Panc1 (cell line): ENCODE measurements around the gene GAL3ST1. TPM values are rescaled to one million over a fixed set of nuclear protein-coding genes. Genes with fewer than 3 reads are reported as not detected.
A peak's percentile ranks its signal among the peaks of the same experiment; 100 is the strongest.

Source experiments
- ATAC-seq: fragments of 200-7000 bp; cut with Tn5 transposase; 2 replicates; pipeline ENCODE4 v1.9.1; 2020; ENCODE audit warnings: mild to moderate bottlenecking, moderate library complexity
- BruUV-seq: library from RNA; stranded (reverse); fragments of 400-500 nt; replicated peaks from 2 replicates; lab custom pipeline; 2021; lab: Mats Ljungman, UMichigan
- CTCF ChIA-PET: fragments of 300-600 bp; sonication (Branson Sonifier 250); formaldehyde crosslinking; loops from one replicate; lab custom pipeline; 2022; ENCODE audit warnings: antibody characterized with exemption; lab: Charles Lee
- POLR2A ChIA-PET: fragments of 300-600 bp; sonication (Branson Sonifier 250); formaldehyde crosslinking; loops from one replicate; lab custom pipeline; 2022; ENCODE audit warnings: antibody characterized with exemption; lab: Charles Lee
- DNase-seq: peaks from one replicate; pipeline ENCODE4 v3.0.0-alpha.2; 2010; ENCODE audit warnings: low read depth, low spot score
- H3K27ac ChIP-seq: 2 replicates; pipeline ENCODE4 v1.5.1; 2011; ENCODE audit warnings: mild to moderate bottlenecking, low read length, inconsistent platforms
- H3K27me3 ChIP-seq: fragments of 200-500 bp; sonication (Bioruptor generic); 2 replicates; pipeline ENCODE4 v1.6.0; 2014; ENCODE audit warnings: low read length, inconsistent platforms; ENCODE audit not compliant: control insufficient read depth, insufficient read depth
- H3K36me3 ChIP-seq: fragments of 200-500 bp; sonication (Bioruptor generic); 2 replicates; pipeline ENCODE4 v1.5.1; 2014; ENCODE audit warnings: inconsistent platforms, mild to moderate bottlenecking, low read length, moderate library complexity; ENCODE audit not compliant: control insufficient read depth, insufficient read depth
- H3K4me1 ChIP-seq: 2 replicates; pipeline ENCODE4 v1.5.1; 2011; ENCODE audit warnings: inconsistent platforms, mild to moderate bottlenecking, low read length, moderate library complexity; ENCODE audit not compliant: control insufficient read depth, insufficient read depth
- H3K4me3 ChIP-seq, 2 experiments: 2 replicates each; pipeline ENCODE4 v1.5.1; 2011 to 2012; ENCODE audit warnings: low read depth in 2 of 2, low read length in 2 of 2, mild to moderate bottlenecking in 2 of 2, inconsistent platforms in 1 of 2, moderate library complexity in 1 of 2
- H3K9me3 ChIP-seq: fragments of 200-500 bp; sonication (Bioruptor generic); 2 replicates; pipeline ENCODE4 v1.5.1; 2014; ENCODE audit warnings: low read depth, mild to moderate bottlenecking, inconsistent platforms, low read length, moderate library complexity; ENCODE audit not compliant: control insufficient read depth, insufficient read depth
- CTCF ChIP-seq: fragments of 450-650 bp; IDR thresholded peaks from 2 replicates; pipeline ENCODE4 v1.5.1; 2017; ENCODE audit warnings: mild to moderate bottlenecking
- POLR2AphosphoS5 ChIP-seq: IDR thresholded peaks from 2 replicates; pipeline ENCODE4 v1.6.1; 2012; ENCODE audit warnings: mild to moderate bottlenecking, low read depth, low read length, moderate library complexity
- REST ChIP-seq, 2 experiments: IDR thresholded peaks; 2 replicates each; pipeline ENCODE4 v1.6.1; 2011 to 2012; ENCODE audit warnings: low read depth in 2 of 2, control low read depth in 1 of 2, low read length in 1 of 2, mild to moderate bottlenecking in 1 of 2, moderate library complexity in 1 of 2; ENCODE audit not compliant: insufficient read depth in 1 of 2
- SIN3A ChIP-seq: IDR thresholded peaks from 2 replicates; pipeline ENCODE4 v1.6.1; 2012; ENCODE audit warnings: low read depth, mild to moderate bottlenecking, low read length, moderate library complexity, borderline replicate concordance; ENCODE audit not compliant: insufficient read depth
- TCF7L2 ChIP-seq: IDR thresholded peaks from 2 replicates; pipeline ENCODE4 v1.6.1; 2011; ENCODE audit warnings: mild to moderate bottlenecking, low read depth, low read length, inconsistent platforms
- in situ Hi-C: cut with HindIII; loops from 2 replicates; pipeline ENCODE4 v1.10.0; 2016; ENCODE audit warnings: low sequenced_read_pairs, low pct_unique_long_range_greater_than_20kb
- intact Hi-C: fragments of 100-400 bp; cut with micrococcal nuclease; formaldehyde crosslinking; loops from one replicate; pipeline ENCODE4 v1.10.0; 2022; ENCODE audit not compliant: unreplicated experiment
- total RNA-seq: library from RNA; stranded (reverse); gene quantifications from one replicate; pipeline ENCODE4 v1.2.1, GENCODE V29; 2021; ENCODE audit not compliant: unreplicated experiment

Gene GAL3ST1
- total RNA-seq, 1 experiment from 2014 or later, result 1.1 TPM

- no TSS peak for BruUV-seq
Observed at GRCh38 chr22:30606455-30607299, 32.2 kb upstream of the GAL3ST1 start, which contains the start of gene TCN2. Gene TCN2 (plus strand): TSS chr22:30607174. CDS start chr22:30607332, 158 bp downstream.

GRCh38 chr22:30605449-30606110 lies 31.1 kb upstream of the GAL3ST1 start:
- ATAC-seq (peak; percentile 62; the same call in 1 of the 2 replicates), DNase-seq (no peak)
- ChIA-PET CTCF (interaction anchor here (0.8 kb wide), 2 partner anchors 27 to 554 kb away, joined by 3 to 7 read pairs; no protein-coding TSS in a partner anchor), POLR2A (no interaction called here)
- H3K9me3 ChIP-seq, result no peaks in the 10 kb centered on the region
- in situ Hi-C loops (no loop called here), intact Hi-C loops (no loop called here)
- no peaks in the 10 kb centered on the region for H3K27me3 ChIP-seq
- no TSS peak for BruUV-seq
- TF ChIP-seq TCF7L2 (no peak), CTCF (peak; percentile 85)
- H3K4me3 ChIP-seq, result peak overlapping the region in 1 of 2 experiments; percentile 80; a peak in 2 of 4 replicates
- no peak overlapping the region for H3K27ac ChIP-seq
- H3K36me3 ChIP-seq, result no peaks in the 10 kb centered on the region
- H3K4me1 ChIP-seq, result peaks cover 3% of the 10 kb centered on the region

More at GRCh38 chr22:30606455-30607299, 32.2 kb upstream of the GAL3ST1 start, which contains the start of gene TCN2:
- DNase-seq, result no peak
- peak; percentile 74 for ATAC-seq
- intact Hi-C loops, result no loop called here
- no peaks in the 10 kb centered on the region for H3K27me3 ChIP-seq
- in situ Hi-C loops, result no loop called here
- peaks cover 3% of the 10 kb centered on the region for H3K4me1 ChIP-seq
- TF ChIP-seq POLR2AphosphoS5 (no peak), SIN3A (0 out of 2 replicates have a peak, but pooled peaks have one; percentile 47), TCF7L2 (no peak)
- no peaks in the 10 kb centered on the region for H3K9me3 ChIP-seq
- ChIA-PET POLR2A (no interaction called here), CTCF (interaction anchor here (0.6 to 1.2 kb wide), 10 partner anchors 26 to 608 kb away, joined by 3 to 12 read pairs (median 6); no protein-coding TSS in a partner anchor)
- peak within 1 kb of the TSS; percentile 47 to 80 for H3K4me3 ChIP-seq
- H3K36me3 ChIP-seq, result no peaks in the 10 kb centered on the region
- peak within 1 kb of the TSS; percentile 68; the same call in 1 of the 2 replicates for H3K27ac ChIP-seq

- ChIA-PET POLR2A (no interaction called here), CTCF (no interaction called here)
- DNase-seq (no peak), ATAC-seq (no peak)
- Histone ChIP-seq H3K4me1 (peaks cover 3% of the 10 kb centered on the region), H3K36me3 (no peaks in the 10 kb centered on the region), H3K4me3 (no peak overlapping the region), H3K27me3 (no peaks in the 10 kb centered on the region), H3K27ac (no peak overlapping the region), H3K9me3 (no peaks in the 10 kb centered on the region)
- in situ Hi-C loops, result no loop called here
- BruUV-seq, result no TSS peak
- intact Hi-C loops, result no loop called here
- TF ChIP-seq SIN3A, result no peak
- no peak for TF ChIP-seq TCF7L2
- no peak for TF ChIP-seq POLR2AphosphoS5
- TF ChIP-seq REST (IDR thresholded peaks at IDR 0.05; ENCODE audit: insufficient read depth in 1 of 2, low read depth in 2 of 2, low read length in 1 of 2), result no peak
- TF ChIP-seq CTCF, result no peak
Observed at GRCh38 chr22:30604723-30605122, 30.3 kb upstream of the GAL3ST1 start.
